ENCODE data around the gene NRG2.

DNA sequence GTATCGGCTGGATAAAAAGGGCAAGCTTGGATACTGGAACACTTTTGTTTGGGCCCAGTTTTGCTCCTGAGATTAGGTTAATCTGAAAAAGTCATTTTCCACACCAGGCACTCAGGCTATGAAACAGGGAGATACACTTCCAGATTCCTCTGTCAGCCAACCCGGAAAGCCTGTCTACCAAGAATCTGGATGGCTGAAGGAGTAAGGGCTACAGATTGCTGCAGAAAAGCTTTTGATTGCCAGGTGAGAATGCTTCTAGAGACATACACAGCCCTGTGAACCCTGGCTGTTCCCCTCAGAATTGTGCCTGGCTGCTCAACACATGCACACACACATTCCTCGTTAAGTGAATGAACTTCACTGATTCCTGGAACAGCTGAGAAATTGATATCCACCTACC is 133.1 kb downstream of the NRG2 start:
- TF ChIP-seq CTCF (conservative IDR thresholded peaks at IDR 0.05; ENCODE audit: low read depth, low read length): no peak
- no peak for TF ChIP-seq EZH2phosphoT487 (IDR thresholded peaks at IDR 0.05; ENCODE audit: borderline replicate concordance, low read length)
- no peak for TF ChIP-seq EZH2 (IDR thresholded peaks at IDR 0.05; ENCODE audit: low read length, unreplicated experiment)

All from PC-3 (cell line).